Ovary (tissue), 3 donors: ENCODE measurements around the gene THSD4.

Experiments
- EP300 ChIP-seq: sonication (generic); formaldehyde crosslinking; IDR thresholded peaks from one replicate; pipeline ENCODE4 v1.6.1; 2017; ENCODE audit warnings: antibody characterized with exemption
- POLR2A ChIP-seq: fragments of 450-650 bp; IDR thresholded peaks from one replicate; pipeline ENCODE4 v1.6.1; 2017; ENCODE audit warnings: antibody characterized with exemption, mild to moderate bottlenecking, moderate library complexity
- TF ChIP-seq, protein P1 (sequence below), 3 donors: fragments of 450-650 bp in 2 of 3; fragments of 200-600 bp in 1 of 3; IDR thresholded peaks; one replicate each; pipeline versions ENCODE4 v1.5.1 to v1.8.0; 2016 to 2022; ENCODE audit warnings: antibody characterized with exemption in 3 of 3, mild to moderate bottlenecking in 1 of 3
- donor health status: DM: no; HTN: no; CAD: no.

DNA sequence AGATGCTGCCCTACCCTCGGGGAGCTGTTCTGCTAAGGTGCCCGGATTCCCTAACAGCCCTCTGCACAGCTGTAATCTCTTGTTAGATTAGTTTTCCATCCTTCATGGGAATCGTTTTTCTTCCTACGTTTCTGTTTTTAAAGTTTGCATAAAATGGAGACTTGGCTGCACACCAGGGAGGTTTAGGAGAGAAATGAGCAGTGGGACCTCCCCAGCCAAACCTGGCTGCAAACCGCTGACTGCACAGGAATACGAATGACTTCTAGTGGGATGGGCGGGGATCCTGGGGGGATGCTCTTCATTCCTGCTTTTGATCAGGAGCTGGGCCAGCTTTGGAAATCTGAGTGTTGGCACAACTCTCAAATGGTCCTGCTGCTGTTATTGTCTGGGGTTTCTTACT lies 77.5 kb downstream of the THSD4 start:
- TF ChIP-seq, protein P1, sequence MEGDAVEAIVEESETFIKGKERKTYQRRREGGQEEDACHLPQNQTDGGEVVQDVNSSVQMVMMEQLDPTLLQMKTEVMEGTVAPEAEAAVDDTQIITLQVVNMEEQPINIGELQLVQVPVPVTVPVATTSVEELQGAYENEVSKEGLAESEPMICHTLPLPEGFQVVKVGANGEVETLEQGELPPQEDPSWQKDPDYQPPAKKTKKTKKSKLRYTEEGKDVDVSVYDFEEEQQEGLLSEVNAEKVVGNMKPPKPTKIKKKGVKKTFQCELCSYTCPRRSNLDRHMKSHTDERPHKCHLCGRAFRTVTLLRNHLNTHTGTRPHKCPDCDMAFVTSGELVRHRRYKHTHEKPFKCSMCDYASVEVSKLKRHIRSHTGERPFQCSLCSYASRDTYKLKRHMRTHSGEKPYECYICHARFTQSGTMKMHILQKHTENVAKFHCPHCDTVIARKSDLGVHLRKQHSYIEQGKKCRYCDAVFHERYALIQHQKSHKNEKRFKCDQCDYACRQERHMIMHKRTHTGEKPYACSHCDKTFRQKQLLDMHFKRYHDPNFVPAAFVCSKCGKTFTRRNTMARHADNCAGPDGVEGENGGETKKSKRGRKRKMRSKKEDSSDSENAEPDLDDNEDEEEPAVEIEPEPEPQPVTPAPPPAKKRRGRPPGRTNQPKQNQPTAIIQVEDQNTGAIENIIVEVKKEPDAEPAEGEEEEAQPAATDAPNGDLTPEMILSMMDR (IDR thresholded peaks at IDR 0.05), result no peak
- TF ChIP-seq POLR2A, result no peak
- TF ChIP-seq EP300, result no peak
